Glutamatergic neuron (in vitro differentiated cells): ENCODE measurements around the gene NGEF. TPM values are rescaled to one million over a fixed set of nuclear protein-coding genes. Genes with fewer than 3 reads are reported as not detected.
"Not testable (repeated sequence)": the region's sequence is repeated elsewhere in the genome, so short reads cannot be mapped to it uniquely, and the experiment has no call there.

ENCODE experiments used
- DNase-seq: peaks from one replicate; pipeline ENCODE4 v3.0.0; 2022
- H3K27ac Mint-ChIP-seq: one replicate; pipeline ENCODE4 v1.8.0; 2020; ENCODE audit warnings: mild to moderate bottlenecking, mixed read lengths, inconsistent platforms; ENCODE audit not compliant: unreplicated experiment
- H3K27me3 Mint-ChIP-seq: one replicate; pipeline ENCODE4 v1.8.0; 2020; ENCODE audit warnings: mild to moderate bottlenecking, moderate library complexity, mixed read lengths, inconsistent platforms; ENCODE audit not compliant: unreplicated experiment
- H3K36me3 Mint-ChIP-seq: one replicate; pipeline ENCODE4 v1.8.0; 2020; ENCODE audit warnings: mild to moderate bottlenecking, mixed read lengths, inconsistent platforms; ENCODE audit not compliant: unreplicated experiment
- H3K4me1 Mint-ChIP-seq: one replicate; pipeline ENCODE4 v1.8.0; 2020; ENCODE audit warnings: mild to moderate bottlenecking, low read depth, mixed read lengths, inconsistent platforms; ENCODE audit not compliant: unreplicated experiment
- H3K4me3 Mint-ChIP-seq: one replicate; pipeline ENCODE4 v1.8.0; 2020; ENCODE audit warnings: mild to moderate bottlenecking, mixed read lengths, inconsistent platforms; ENCODE audit not compliant: unreplicated experiment
- H3K9me3 Mint-ChIP-seq: one replicate; pipeline ENCODE4 v1.8.0; 2020; ENCODE audit warnings: mild to moderate bottlenecking, moderate library complexity, mixed read lengths, inconsistent platforms; ENCODE audit not compliant: unreplicated experiment
- total RNA-seq: library from RNA; stranded (reverse); fragmentation: NEBNext Ultra II Directional; extraction: Animal tissue kit (Norgen Biotek cat#: 25700); gene quantifications from one replicate; pipeline ENCODE4 v1.2.1, GENCODE V29; 2021; ENCODE audit not compliant: unreplicated experiment
- TF ChIP-seq, protein P1 (sequence below): fragments of 200-600 bp; sonication (generic); IDR thresholded peaks from one replicate; pipeline ENCODE4 v1.5.0; 2021; ENCODE audit not compliant: partially characterized antibody, unreplicated experiment

NGEF gene
- total RNA-seq, 1 donor from 2014 or later = 7.2 TPM

DNA sequence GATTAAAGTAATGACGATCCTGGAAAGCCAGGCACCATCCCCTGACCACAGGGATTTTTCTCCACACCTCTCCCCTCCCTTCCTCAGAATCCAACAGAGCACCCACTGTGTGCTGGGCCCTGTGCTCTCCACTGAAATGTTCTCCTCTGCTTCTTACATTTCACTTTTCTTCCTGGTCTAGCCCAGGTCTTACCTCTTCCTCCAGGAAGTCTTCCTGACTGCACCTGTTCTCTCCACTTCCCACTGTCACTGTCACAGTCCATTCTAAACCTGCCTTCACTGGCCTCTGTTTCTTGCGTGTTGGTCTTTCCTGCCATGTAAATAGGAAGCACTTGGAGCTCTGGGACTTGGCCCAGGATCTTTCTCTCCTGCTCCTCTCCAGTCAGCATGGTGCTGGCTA lies 7.4 kb upstream of the NGEF start:
- no peak for DNase-seq
- no peaks in the 10 kb centered on the region for H3K27me3 Mint-ChIP-seq
- TF ChIP-seq, protein P1, sequence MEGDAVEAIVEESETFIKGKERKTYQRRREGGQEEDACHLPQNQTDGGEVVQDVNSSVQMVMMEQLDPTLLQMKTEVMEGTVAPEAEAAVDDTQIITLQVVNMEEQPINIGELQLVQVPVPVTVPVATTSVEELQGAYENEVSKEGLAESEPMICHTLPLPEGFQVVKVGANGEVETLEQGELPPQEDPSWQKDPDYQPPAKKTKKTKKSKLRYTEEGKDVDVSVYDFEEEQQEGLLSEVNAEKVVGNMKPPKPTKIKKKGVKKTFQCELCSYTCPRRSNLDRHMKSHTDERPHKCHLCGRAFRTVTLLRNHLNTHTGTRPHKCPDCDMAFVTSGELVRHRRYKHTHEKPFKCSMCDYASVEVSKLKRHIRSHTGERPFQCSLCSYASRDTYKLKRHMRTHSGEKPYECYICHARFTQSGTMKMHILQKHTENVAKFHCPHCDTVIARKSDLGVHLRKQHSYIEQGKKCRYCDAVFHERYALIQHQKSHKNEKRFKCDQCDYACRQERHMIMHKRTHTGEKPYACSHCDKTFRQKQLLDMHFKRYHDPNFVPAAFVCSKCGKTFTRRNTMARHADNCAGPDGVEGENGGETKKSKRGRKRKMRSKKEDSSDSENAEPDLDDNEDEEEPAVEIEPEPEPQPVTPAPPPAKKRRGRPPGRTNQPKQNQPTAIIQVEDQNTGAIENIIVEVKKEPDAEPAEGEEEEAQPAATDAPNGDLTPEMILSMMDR = no peak
- no peaks in the 10 kb centered on the region for H3K9me3 Mint-ChIP-seq
- no peaks in the 10 kb centered on the region for H3K36me3 Mint-ChIP-seq
- H3K4me1 Mint-ChIP-seq = no peaks in the 10 kb centered on the region
- no peak overlapping the region for H3K4me3 Mint-ChIP-seq
- no peak overlapping the region for H3K27ac Mint-ChIP-seq

- H3K36me3 Mint-ChIP-seq, H3K27me3 Mint-ChIP-seq, H3K27ac Mint-ChIP-seq, H3K4me1 Mint-ChIP-seq, H3K4me3 Mint-ChIP-seq, DNase-seq, H3K9me3 Mint-ChIP-seq: not testable (repeated sequence)
Observed at GRCh38 chr2:233019610-233020009, 6.6 kb upstream of the NGEF start.

- TF ChIP-seq, protein P1 = no peak
- H3K27me3 Mint-ChIP-seq = no peaks in the 10 kb centered on the region
- DNase-seq = no peak
- no peak overlapping the region for H3K4me3 Mint-ChIP-seq
- H3K4me1 Mint-ChIP-seq = no peaks in the 10 kb centered on the region
- no peak overlapping the region for H3K27ac Mint-ChIP-seq
- H3K9me3 Mint-ChIP-seq = no peaks in the 10 kb centered on the region
- H3K36me3 Mint-ChIP-seq = no peaks in the 10 kb centered on the region
Observed at GRCh38 chr2:233017947-233018346, 4.9 kb upstream of the NGEF start.

DNA sequence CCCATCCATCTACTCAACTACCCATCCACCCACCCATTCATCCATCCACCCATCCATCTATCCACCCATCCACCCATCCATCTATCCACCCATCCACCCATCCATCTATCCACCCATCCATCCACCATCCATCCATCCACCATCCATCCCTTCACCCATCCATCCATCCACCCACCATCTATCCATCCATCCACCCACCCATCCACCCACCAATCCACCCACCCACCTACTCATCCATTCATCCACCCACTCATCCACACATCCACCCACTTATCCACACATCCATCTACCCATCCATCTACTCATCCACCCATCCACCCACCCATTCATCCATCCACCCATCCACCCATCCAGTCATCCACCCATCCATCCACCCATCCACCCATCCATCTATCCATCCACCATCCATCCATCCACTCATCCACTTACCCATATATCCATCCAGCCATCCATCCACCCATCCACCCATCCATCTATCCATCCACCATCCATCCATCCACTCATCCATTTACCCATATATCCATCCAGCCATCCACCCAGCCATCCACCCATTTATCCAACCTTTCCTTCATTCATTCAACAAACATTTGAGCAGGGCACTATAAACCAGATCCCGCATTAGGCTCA lies 2.1 kb upstream of the NGEF start:
- H3K9me3 Mint-ChIP-seq = peaks cover 3% of the 10 kb centered on the region
- no peaks in the 10 kb centered on the region for H3K27me3 Mint-ChIP-seq
- no peak overlapping the region for H3K4me3 Mint-ChIP-seq
- DNase-seq = no peak
- no peaks in the 10 kb centered on the region for H3K4me1 Mint-ChIP-seq
- TF ChIP-seq, protein P1 = no peak
- H3K36me3 Mint-ChIP-seq = no peaks in the 10 kb centered on the region
- no peak overlapping the region for H3K27ac Mint-ChIP-seq

DNA sequence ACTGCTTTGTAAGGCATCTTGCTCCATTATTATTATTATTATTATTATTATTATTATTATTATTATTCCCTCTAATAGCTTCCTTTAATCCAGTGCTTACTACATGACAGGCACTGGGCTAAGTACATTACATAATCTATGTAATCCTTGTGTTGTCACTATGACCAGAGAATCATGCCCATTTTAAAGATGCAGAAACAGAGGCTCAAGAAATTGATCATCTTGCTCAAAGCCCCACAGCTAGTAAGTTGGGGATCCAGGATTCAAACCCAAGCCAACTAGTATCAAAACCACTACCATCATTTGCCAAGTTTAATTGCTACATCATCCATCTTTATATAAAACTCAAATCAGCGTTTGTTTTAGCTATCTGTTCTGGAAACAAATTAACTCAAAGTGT lies 594 bp upstream of the NGEF start:
- H3K9me3 Mint-ChIP-seq = peaks cover 5% of the 10 kb centered on the region
- H3K36me3 Mint-ChIP-seq = no peaks in the 10 kb centered on the region
- no peak overlapping the region for H3K4me3 Mint-ChIP-seq
- H3K27me3 Mint-ChIP-seq = peaks cover 3% of the 10 kb centered on the region
- no peak for DNase-seq
- no peak overlapping the region for H3K27ac Mint-ChIP-seq
- TF ChIP-seq, protein P1 = no peak
- no peaks in the 10 kb centered on the region for H3K4me1 Mint-ChIP-seq
